Skeletal muscle tissue (tissue), 4 donors: ENCODE results near the gene KATNB1. TPM values are rescaled to one million over a fixed set of nuclear protein-coding genes. Genes with fewer than 3 reads are reported as not detected.

Source experiments
- H3K27ac ChIP-seq: one replicate; pipeline ENCODE4 v1.7.0; 2013; ENCODE audit warnings: mild to moderate bottlenecking, low read depth, low read length, inconsistent platforms
- H3K27me3 ChIP-seq, 3 donors: one replicate each; pipeline ENCODE4 v1.7.0; 2013; ENCODE audit warnings: low read length in 3 of 3; ENCODE audit not compliant: control insufficient read depth in 3 of 3, insufficient read depth in 3 of 3
- H3K36me3 ChIP-seq, 3 donors: one replicate each; pipeline ENCODE4 v1.7.0; 2013; ENCODE audit warnings: low read length in 3 of 3; ENCODE audit not compliant: control insufficient read depth in 3 of 3, insufficient read depth in 3 of 3
- H3K4me1 ChIP-seq, 3 donors: one replicate each; pipeline ENCODE4 v1.7.0; 2013; ENCODE audit warnings: low read length in 3 of 3, mild to moderate bottlenecking in 3 of 3; ENCODE audit not compliant: control insufficient read depth in 3 of 3, insufficient read depth in 3 of 3
- H3K4me3 ChIP-seq, 3 donors: one replicate each; pipeline ENCODE4 v1.7.0; 2013; ENCODE audit warnings: low read length in 3 of 3
- H3K9ac ChIP-seq, 3 donors: one replicate each; pipeline ENCODE4 v1.7.0; 2013; ENCODE audit warnings: low read length in 3 of 3, mild to moderate bottlenecking in 3 of 3, moderate library complexity in 2 of 3, low read depth in 1 of 3
- H3K9me3 ChIP-seq, 3 donors: one replicate each; pipeline ENCODE4 v1.7.0; 2013; ENCODE audit warnings: low read length in 3 of 3; ENCODE audit not compliant: control insufficient read depth in 3 of 3
- total RNA-seq: library from RNA; depleted of rRNA; stranded (reverse); fragments of >200 nt; gene quantifications from one replicate; pipeline ENCODE4 v1.2.3, GENCODE V29; 2014
- donor health status: Osteomylitis.

KATNB1 gene
- total RNA-seq, 1 donor from 2014 or later: 24.0 TPM

DNA sequence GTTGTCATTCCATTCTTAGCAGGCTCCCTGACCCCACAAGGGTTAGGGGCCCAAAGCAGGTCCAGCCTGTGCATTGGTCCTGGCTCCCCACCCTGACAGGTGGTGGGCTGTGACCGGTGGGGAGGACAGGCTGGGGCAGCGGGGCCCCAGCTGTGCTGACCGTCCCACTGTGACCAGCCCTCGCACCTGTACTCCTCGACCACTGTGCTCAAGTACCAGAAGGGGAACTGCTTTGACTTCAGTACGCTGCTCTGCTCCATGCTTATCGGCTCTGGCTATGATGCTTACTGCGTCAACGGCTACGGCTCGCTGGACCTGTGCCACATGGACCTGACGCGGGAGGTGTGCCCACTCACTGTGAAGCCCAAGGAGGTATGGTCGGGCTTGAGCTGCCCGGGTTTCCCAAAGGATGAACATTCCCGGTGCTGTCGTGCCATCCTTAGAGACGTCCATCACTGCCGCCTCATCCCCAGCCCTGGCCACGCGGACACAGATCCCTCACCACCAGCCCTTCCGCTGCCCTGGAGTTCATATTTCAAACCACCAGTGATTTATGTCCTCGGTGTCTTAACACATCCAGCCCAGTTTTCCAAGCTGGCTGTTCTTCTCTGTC, 33.7 kb upstream of the KATNB1 start:
- Histone ChIP-seq H3K36me3 (no peaks in the 10 kb centered on the region), H3K4me3 (no peak overlapping the region), H3K4me1 (no peaks in the 10 kb centered on the region), H3K27ac (no peak overlapping the region), H3K9ac (no peak overlapping the region), H3K27me3 (peaks cover 0 to 3% (median 0%) of the 10 kb centered on the region in 3 donors), H3K9me3 (no peaks in the 10 kb centered on the region)

DNA sequence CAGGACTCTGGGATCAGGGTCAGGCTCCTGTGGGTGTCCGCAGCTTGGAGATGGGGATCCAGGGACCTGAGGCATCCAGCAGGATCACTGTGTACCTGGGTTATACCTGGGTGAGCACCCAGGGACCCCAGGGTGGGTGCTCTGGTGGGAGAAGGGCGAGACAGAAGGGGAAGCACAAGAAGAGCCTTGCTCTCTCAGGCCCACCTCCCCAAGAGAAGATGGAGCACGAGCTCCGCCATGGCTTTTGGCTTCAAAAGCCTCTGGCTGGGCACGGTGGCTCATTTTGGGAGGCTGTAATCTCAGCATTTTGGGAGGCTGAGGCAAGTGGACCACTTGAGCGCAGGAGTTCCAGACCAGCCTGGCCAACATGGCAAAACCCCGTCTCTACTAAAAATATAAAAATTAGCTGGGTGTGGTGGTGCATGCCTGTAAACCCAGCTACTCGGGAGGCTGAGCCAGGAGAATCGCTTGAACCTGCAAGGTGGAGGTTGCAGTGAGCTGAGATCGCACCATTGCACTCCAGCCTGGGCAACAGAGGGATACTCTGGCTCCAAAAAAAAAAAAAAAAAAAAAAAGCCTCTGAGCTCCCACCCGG, 32.1 kb upstream of the KATNB1 start:
- H3K27ac ChIP-seq: no peak overlapping the region
- no peaks in the 10 kb centered on the region for H3K36me3 ChIP-seq
- no peak overlapping the region for H3K4me3 ChIP-seq
- no peak overlapping the region for H3K9ac ChIP-seq
- no peaks in the 10 kb centered on the region for H3K4me1 ChIP-seq
- peaks cover 0 to 3% (median 0%) of the 10 kb centered on the region in 3 donors for H3K27me3 ChIP-seq
- H3K9me3 ChIP-seq: no peaks in the 10 kb centered on the region

DNA sequence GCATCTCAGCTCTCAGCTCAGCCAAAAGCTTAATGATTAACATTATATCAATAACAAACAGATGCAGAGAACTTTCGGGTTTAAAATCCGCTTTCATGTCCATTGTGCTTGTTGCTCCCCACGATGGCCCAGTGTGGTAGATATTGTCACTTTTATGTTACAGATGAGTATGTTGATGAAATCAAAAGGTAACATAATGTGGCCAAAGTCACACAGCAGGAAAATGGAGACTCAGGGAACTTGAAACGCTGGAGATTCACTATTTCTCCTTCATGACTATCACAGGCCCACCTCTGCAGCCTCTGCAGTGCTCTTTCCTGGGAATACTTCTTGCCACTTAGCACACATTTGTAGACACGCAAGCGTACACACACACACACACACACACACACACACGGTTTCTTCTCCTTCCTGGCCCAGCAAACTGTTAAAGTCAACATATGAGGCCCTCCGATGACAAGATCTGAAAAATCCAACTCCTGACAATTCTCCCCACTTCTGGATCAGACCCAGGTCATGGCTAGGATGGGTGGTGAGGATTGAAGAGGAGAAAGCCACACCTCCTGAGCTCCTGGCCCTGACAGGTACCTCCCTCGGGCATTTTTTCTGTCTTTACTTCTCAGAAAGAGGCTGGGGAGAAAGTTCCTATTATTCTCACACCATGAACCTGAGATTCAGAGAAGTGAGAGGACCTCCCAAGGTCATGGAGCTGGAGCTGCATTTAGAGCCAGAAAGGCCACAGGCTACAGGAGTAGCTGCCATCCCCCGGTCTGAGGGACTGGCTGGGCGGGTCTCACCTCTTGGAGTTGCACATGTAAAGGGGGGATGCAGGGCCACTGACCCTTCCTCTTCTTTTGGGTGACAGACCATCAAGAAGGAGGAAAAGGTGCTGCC, 31.3 kb upstream of the KATNB1 start:
- Histone ChIP-seq H3K4me1 (no peaks in the 10 kb centered on the region), H3K36me3 (no peaks in the 10 kb centered on the region), H3K27me3 (peaks cover 0 to 3% (median 0%) of the 10 kb centered on the region in 3 donors), H3K9me3 (no peaks in the 10 kb centered on the region), H3K27ac (no peak overlapping the region), H3K9ac (no peak overlapping the region), H3K4me3 (no peak overlapping the region)

DNA sequence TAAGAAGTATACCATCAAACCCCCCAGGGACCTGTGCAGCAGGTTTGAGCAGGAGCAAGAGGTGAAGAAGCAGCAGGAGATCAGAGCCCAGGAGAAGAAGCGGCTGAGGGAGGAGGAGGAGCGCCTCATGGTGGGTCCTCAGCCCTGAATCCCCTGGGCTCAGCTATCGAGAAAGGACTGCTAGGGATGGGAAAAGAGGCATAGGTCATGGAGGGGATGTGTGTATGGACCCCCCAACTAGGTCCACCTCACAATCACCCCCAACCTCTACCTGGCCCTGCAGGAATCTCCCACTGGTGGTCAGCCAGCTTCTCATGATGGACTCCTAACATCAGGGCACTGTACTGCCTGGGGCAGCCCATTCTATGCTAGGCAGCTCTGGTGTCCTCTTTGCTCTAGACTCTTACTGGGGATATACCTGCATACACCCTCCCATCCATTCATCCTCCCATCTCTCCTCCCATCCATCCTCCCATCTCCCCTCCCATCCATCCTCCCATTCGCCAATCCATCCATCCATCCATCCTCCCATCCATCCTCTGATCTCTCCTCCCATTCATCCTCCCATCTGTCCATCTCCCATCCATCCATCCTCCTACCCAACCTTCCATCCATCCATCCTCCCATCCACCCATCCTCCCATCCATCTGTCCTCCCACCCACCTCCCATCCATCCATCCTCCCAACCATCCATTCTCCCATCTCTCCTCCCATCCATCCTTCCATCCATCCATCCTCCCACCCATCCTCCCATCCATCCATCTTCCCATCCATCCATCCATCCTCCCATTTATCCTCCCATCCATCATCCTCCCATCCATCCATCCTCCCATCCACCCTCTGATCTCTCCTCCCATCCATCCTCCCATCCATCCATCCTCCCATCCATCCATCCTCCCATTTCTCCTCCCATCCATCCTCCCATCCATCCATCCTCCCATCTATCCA, 30.4 kb upstream of the KATNB1 start:
- H3K4me1 ChIP-seq: no peaks in the 10 kb centered on the region
- no peak overlapping the region for H3K4me3 ChIP-seq
- H3K36me3 ChIP-seq: no peaks in the 10 kb centered on the region
- no peak overlapping the region for H3K9ac ChIP-seq
- no peak overlapping the region for H3K27ac ChIP-seq
- H3K27me3 ChIP-seq: peaks cover 0 to 3% (median 0%) of the 10 kb centered on the region in 3 donors
- no peaks in the 10 kb centered on the region for H3K9me3 ChIP-seq

DNA sequence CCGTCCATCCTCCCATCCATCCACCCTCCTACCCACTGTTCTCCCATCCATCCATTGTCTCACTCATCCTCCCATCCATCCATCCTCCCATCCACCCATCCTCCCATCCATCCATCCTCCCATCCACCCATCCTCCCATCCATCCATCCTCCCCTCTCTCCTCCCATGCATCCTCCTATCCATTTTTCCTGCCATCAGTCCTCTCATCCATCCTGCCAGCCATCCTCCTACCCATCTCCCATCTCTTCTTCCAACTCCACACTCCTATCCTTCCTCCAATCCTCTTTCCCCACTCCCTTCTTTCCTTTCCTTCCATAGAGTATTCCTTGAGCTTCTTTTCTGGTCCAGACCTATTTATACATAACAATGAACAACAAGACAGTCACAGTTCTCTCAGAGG, 28.9 kb upstream of the KATNB1 start:
- H3K27ac ChIP-seq: no peak overlapping the region
- no peaks in the 10 kb centered on the region for H3K27me3 ChIP-seq
- H3K4me3 ChIP-seq: no peak overlapping the region
- H3K9ac ChIP-seq: no peak overlapping the region
- no peaks in the 10 kb centered on the region for H3K9me3 ChIP-seq
- no peaks in the 10 kb centered on the region for H3K36me3 ChIP-seq
- no peaks in the 10 kb centered on the region for H3K4me1 ChIP-seq

DNA sequence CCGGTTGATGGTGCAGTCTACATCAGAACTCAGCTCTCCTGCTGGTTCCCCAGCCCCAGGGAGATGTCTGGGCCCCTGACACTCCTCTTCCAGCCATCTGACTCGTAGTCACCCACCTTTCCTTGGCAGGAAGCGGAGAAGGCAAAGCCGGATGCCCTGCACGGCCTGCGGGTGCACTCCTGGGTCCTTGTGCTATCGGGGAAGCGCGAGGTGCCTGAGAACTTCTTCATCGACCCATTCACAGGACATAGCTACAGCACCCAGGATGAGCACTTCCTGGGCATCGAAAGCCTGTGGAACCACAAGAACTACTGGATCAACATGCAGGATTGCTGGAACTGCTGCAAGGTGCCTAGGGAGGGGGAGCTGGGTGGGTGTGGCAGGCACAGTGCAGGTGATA, 28.2 kb upstream of the KATNB1 start:
- no peaks in the 10 kb centered on the region for H3K27me3 ChIP-seq
- H3K27ac ChIP-seq: no peak overlapping the region
- H3K9me3 ChIP-seq: no peaks in the 10 kb centered on the region

DNA sequence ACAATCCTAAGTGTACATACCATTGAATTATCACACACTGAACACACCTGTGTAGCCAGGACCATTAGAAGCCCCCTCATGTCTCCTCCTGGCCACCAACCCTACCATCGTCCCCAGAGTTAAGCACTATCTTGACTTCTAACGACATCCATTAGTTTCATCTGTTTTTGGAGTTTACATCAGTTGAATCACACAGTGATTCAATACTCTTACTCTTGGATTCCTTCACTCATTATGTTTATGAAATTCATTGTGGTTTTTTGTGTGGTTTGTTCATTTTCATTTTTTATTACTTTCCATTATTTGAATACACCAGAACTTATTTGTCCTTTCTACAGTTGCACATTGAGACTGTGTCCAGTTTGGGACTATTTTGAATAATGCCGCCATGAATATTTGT, 27.4 kb upstream of the KATNB1 start:
- H3K4me3 ChIP-seq: no peak overlapping the region
- H3K27me3 ChIP-seq: no peaks in the 10 kb centered on the region
- no peaks in the 10 kb centered on the region for H3K4me1 ChIP-seq
- no peaks in the 10 kb centered on the region for H3K9me3 ChIP-seq
- H3K9ac ChIP-seq: no peak overlapping the region
- no peak overlapping the region for H3K27ac ChIP-seq
- no peaks in the 10 kb centered on the region for H3K36me3 ChIP-seq

More for the DNA sequence above, 28.2 kb upstream of the KATNB1 start:
- no peak overlapping the region for H3K9ac ChIP-seq
- no peak overlapping the region for H3K4me3 ChIP-seq
- no peaks in the 10 kb centered on the region for H3K36me3 ChIP-seq
- no peaks in the 10 kb centered on the region for H3K4me1 ChIP-seq

DNA sequence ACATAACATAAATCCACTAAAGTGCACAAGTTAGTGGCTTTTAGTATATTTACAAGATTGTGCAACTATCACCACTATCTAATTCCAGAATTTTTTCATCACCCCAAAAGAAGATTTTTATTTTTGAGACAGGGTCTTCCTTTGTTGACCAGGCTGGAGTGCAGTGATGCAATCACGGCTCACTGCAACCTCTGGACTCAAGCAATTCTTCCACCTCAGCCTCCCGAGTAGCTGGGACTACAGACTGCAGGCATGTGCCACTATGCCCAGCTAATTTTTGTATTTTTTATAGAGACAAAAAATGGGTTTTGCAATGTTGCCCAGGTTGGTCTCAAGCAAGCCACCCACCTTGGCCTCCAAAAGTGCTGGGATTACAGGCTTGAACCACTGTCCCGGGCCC, 25.9 kb upstream of the KATNB1 start:
- Histone ChIP-seq H3K4me3 (no peak overlapping the region), H3K27me3 (no peaks in the 10 kb centered on the region), H3K27ac (no peak overlapping the region), H3K36me3 (no peaks in the 10 kb centered on the region), H3K9ac (no peak overlapping the region), H3K4me1 (no peaks in the 10 kb centered on the region), H3K9me3 (no peaks in the 10 kb centered on the region)

DNA sequence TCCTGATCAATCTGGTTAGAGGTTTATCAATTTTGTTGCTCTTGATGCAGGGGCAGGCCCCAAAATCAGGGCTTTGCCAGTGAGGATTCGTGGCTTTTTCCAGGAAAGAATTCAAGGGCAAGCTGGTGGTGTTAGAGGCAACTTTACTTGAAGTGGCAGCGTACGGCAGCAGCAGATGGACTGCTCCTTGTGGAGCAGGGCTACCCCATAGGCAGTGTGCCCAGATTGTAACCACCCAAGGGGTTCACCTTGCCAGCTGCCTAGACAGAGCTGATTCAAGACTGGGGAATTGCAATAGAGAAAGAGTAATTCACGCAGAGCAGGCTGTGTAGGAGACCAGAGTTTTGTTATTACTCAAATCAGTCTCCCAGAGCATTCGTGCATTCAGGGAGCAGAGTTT, 24.2 kb upstream of the KATNB1 start:
- Histone ChIP-seq H3K4me3 (no peak overlapping the region), H3K36me3 (no peaks in the 10 kb centered on the region)

More for the DNA sequence above, 24.2 kb upstream of the KATNB1 start:
- Histone ChIP-seq H3K4me1 (no peaks in the 10 kb centered on the region), H3K9ac (no peak overlapping the region), H3K27ac (no peak overlapping the region), H3K9me3 (no peaks in the 10 kb centered on the region), H3K27me3 (peaks cover 0 to 3% (median 0%) of the 10 kb centered on the region in 3 donors)
